ENCODE results near the gene RFX1.
"Not testable (repeated sequence)": the region's sequence is repeated elsewhere in the genome, so short reads cannot be mapped to it uniquely, and the experiment has no call there.

The RFX1 gene

DNA sequence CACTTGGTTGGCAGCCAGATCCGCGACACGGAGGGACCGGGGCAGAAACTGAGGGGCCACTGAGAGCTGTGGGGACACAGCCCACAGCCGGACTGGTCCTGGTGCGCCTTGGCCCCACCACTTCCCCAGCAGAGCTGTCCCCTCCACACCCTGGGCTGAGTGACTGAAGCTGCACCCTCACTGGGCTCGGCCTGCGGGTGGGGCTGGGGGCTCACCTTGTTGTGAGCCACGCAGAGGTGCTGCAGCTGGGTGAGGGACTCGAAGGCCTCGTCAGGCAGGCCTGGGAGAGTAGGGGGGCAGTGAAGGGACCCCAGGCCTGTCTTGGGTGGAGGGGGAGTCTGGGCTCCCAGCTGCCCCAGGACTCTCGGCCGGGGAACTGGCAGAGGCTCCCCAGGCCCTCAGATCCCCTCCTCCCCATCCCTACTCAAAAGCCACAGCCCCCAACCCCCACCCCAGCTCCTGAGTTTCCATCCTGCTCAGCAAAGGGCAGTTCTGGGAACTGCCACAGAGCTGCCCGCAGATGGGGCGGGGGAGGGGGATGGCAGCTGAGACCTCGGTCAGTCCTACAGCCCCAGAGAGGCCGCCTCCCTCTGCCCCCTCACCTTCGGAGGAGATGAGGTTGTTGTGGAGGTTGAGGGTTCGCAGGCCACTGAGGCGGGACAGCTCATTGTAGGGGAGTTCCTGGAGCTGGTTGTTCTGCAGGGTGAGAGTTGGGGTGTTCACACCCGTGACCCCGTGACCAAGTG is 70.2 kb downstream of the RFX1 start:
- no peak for DNase-seq (ENCODE audit: low read depth)

DNA sequence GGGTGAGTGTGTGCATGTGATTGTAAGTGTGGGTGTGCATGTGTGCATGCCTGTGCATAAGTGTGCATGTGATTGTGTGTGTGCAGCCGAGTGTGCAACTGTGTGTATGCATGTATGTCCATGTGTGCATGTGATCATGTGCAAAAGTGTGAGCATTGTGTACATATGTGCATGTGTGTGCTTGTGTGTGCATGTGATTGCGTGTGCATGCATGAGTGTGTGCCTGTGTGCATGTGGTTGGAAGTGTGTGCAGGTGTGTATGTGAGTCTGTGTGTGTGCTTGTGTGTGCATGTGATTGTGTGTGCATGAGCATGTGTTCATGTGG is 71.4 kb downstream of the RFX1 start:
- DNase-seq (ENCODE audit: low read depth), result no peak

DNA sequence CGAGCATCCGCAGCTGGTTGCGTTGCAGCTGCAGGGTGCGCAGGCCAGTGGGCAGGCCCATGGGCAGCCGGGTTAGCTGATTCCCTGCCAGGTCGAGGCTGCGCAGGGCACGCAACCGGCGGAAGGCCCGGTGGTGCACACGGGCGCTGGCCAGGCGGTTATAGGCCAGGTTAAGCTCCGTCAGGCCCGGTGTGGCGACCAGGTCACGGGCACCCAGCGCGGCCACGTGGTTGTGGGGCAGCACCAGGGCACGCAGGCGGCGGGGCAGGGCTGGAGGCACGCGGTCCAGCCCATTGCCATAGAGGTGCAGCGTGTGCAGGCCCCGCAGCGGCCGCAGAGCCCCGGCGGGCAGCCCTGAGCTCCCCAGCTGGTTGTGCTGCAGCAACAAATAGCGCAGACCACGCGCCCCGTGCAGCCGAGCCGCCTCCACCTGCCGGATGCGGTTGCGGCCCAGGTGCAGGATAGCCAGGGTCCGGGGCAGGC is 73.2 kb downstream of the RFX1 start:
- no peak for DNase-seq (ENCODE audit: low read depth)

DNA sequence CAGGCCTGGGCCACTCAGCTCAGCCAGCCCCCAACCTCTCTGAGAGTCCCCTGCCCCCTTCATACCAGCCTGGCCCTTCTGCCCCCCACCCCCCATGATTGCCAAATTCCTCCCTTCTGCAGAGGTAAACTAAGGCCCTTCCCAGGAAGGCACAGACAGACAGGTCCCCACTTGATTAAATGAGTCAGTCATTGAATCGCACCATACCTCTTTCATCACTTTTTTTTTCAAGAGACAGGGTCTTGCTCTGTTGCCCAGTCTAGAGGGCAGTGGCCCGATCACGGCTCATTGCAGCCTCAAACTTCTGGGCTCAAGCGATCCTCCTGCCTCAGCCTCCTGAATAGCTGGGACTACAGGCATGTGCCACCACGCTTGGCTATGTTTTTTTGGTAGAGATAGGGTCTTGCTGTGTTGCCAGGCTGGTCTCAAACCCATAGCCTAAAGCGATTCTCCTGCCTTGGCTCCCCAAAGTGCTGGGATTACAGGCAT is 73.9 kb downstream of the RFX1 start:
- no peak for DNase-seq (ENCODE audit: low read depth)

DNA sequence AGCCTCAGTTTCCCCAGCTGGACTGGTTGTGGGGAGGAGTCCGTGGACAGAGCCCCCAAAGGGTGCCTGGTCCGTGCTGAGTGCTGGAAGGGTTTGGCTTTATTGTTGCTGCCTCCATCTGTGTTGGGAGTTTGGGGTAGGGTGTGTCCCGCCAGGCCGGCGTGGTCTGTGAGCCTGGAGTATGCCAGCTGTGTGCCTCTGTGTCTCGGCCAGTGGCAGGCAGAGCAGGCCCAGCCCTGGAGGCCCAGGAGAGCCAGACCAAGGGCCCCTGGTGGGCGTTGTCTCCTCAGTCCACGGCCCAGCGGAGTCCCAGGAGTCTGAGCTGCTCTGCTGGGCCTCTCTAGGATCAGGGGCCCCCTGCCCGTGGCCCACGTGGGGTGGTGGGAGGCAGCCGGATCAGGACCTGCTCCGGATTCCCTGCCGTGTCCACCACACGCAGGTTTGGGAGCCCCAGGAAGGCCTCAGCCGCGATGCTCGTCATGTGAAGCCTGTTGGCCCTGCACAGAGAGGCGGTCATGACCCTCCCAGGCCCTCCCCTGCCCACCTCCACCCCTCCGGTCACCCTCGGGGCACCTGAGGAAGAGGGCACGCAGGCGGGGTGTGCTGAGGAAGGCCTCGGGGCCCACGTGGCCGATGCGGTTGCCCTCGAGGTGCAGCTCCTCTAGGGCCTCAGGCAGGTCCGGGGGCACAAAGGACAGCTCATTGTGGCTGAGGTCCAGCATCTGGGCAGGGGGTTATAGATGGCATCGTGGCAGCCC is 74.5 kb downstream of the RFX1 start:
- DNase-seq (ENCODE audit: low read depth), result no peak

DNA sequence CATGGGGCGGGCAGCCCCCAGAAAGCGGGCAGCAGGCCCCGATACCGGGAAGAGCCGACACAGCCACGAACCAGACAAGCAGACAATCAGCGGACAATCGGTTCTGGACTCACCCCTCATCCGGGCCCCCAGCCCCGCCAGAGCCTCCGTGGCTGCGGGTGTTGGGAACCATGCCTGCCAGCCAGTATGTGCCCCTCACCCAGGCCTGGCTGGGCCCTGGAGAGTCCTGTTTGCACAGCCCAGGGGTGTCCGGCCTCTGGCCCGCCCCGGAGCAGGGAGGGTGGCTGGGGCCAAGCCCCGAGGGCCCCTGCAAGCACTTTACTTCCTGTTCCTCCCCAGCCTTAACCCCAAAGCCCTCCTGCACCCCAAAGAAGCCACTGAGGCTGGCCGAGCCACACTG is 75.7 kb downstream of the RFX1 start:
- DNase-seq (ENCODE audit: low read depth), result no peak

DNA sequence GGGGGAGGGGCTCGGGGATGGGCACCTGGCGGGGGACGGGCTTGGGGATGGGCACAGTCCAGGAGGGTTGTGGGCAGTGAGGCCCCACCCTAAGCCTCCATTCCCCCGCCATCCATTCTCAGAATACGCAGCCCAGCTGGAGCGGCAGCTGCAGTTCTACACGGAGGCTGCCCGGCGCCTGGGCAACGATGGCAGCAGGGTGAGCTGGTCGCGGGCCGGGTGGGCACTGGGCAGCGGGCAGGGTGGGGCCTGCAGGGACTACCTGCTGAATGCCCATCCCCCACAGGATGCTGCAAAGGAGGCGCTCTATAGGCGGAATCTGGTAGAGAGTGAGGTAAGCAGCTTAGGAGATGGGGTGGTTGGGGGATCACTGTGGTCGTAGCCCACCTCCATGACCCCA is 76.2 kb downstream of the RFX1 start:
- DNase-seq (ENCODE audit: low read depth), result no peak

DNA sequence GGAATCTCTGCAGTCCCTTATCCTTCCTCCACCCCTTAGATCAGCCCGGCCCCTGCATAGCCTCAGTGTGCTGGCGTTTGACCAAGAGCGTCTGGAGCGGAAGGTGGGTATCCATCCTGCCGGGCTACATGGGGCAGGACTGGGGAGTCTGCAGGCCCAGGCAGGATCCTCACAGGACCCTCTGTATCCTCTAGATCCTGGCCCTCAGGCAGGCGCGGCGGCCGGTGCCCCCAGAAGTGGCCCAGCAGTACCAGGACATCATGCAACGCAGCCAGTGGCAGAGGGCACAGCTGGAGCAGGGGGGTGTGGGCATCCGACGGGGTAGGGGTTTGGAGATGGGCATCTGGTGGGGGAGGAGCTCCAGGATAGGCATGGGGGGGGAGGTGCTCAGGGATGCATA is 76.8 kb downstream of the RFX1 start:
- no peak for DNase-seq (ENCODE audit: low read depth)

DNA sequence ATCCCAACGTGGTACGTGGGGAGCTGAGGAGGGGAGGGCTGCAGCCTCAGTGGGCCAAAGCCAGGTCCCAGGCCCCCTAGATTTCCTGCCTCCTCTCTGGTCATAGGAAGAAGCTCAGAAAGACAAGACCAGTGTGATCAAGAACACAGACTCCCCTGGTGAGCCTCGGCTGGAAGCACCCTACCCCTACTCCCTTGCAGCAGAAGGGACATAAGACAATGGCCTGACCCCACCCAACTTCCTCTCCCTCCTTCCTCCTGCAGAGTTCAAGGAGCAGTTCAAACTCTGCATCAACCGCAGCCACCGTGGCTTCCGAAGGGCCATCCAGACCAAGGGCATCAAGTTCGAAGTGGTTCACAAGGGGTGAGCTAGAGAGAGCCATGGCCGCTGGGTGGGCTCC is 79.4 kb downstream of the RFX1 start:
- no peak for DNase-seq (ENCODE audit: low read depth)

DNA sequence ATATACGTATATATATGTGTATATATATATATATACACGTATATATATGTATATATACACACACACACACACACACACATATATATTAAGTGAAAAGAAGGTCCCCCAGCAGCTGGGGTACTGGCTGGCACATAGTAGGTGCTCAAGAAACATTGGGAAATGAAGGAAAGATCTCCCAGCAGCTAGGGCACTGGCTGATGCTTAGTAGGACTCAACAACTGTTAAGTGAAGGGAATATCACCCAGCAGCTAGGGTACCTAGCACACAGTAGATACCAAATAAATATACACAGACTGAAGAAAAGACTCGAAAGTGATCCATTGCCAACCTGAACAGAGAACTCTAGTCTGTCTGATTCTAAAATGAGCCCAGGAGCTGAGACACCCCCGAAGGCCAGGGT is 80.1 kb downstream of the RFX1 start:
- DNase-seq (ENCODE audit: low read depth), result no peak

DNA sequence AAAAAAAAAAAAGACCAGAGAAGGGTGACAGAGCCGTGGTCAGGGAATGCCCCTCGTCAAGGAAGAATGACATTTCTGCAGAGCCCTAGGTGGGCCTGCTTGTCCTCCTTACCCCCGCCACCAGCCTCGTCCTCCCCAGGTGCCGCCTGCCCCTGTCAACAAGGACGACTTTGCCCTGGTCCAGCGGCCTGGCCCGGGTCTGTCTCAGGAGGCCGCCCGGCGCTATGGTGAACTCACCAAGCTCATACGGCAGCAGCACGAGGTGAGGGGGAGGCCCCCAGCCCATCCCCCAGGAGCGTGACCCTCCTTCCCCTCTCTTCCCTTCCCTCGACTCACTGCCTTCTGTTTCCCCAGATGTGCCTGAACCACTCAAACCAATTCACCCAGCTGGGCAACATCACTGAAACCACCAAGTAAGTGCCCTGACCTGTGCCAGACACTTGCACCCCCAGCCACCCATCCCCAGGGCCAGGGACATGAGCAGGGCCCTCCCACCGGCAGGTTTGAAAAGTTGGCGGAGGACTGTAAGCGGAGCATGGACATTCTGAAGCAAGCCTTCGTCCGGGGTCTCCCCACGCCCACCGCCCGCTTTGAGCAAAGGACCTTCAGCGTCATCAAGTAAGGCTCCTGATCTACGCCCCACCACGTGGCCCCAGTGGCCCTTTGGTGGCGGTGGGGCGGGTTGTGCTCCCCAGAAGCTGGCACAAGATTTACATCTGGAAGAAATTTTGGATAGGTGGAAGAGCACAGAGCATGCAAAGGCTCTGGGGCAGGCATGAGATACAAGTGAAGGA is 82.7 kb downstream of the RFX1 start:
- DNase-seq (ENCODE audit: low read depth), result no peak

DNA sequence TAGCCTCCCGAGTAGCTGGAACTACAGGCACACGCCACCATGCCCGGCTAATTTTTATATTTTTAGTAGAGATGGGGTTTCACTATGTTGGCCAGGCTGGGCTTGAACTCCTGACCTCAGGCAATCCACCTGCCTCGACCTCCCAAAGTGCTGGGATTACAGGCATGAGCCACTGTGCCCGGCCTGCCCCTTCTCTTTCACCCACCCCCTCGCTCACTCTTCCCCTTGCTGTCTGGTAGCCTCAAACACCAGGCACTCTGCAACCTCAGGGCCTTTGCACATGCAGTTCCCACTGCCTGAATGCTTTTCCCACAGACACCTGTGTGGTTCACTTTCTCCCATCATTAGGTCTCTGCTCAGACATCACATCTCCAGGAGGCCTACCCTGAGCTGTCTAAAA is 84.0 kb downstream of the RFX1 start:
- not testable (repeated sequence) for DNase-seq (ENCODE audit: low read depth)

DNA sequence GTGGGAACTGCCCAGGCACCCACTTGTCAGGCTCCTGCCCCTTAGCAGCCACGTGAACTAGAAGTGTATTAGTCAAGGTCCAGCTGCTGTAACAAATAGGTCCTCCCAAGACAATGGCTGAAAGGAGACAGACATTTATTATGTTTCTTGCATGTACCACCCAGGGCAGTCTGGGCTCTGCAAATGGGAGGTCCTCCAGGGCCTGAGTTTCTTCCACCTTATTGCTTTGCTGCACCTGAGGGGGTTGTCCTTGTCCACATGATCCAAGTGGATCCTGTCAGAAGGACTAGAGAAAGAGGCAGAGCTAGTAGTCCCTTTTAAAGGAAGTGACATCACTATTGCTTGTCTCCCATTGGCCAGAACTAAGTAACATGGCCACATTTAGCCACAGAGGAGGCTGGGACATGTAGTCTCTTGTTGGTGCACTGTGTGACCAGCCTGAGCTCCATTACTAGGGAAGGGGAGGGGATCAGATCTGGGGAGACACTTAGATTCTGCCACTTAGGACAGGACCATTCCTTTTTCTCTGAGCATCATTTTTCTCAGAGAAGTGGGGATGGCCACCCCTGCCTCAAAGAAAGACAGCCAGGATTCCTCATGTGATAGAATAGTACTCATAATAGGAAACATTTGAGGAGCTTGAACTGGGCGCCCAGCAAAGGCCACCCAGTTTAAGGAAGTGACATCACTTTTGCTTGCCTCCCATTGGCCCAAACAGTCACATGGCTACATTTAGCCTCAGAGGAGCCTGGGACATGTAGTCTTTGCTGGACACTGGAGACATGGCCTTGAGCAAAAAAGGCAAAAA is 85.0 kb downstream of the RFX1 start:
- no peak for DNase-seq (ENCODE audit: low read depth)

DNA sequence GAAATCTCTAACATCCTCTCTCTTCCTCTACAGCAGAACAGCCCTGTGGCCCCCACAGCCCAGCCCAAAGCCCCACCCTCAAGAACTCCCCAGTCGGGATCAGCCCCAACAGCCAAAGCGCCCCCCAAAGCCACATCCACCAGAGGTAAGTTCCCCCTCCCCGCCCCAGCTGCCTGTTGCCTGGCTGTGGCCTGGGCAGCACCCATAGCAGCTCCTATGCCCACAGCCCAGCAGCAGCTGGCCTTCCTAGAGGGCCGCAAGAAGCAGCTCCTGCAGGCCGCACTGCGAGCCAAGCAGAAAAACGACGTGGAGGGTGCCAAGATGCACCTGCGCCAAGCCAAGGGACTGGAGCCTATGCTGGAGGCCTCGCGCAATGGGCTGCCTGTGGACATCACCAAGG is 85.6 kb downstream of the RFX1 start:
- DNase-seq (ENCODE audit: low read depth), result no peak

DNA sequence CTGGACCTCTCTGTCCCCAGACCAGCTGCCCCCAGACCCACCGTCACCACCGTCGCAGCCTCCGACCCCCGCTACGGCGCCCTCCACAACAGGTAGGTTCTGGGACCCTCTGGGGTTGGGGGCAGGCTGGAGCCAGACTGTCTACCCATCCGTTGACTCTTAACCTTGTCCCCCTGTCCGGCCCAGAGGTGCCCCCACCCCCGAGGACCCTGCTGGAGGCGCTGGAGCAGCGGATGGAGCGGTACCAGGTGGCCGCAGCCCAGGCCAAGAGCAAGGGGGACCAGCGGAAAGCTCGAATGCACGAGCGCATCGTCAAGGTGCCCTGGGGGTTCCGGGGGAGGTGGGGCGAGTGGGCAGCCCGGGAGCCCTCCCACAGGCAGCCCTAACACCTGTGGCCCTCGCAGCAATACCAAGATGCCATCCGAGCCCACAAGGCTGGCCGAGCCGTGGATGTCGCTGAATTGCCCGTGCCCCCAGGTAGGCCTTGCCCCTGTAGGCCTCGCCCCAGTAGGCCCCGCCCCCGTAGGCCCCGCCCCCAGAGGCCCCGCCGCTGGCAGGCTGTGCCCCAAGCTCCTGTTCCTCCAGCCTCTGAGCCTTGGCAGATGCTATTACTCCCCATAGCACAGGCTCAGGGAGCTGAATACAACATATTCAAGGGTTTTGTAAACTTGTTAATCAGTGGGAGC is 87.3 kb downstream of the RFX1 start:
- no peak for DNase-seq (ENCODE audit: low read depth)

DNA sequence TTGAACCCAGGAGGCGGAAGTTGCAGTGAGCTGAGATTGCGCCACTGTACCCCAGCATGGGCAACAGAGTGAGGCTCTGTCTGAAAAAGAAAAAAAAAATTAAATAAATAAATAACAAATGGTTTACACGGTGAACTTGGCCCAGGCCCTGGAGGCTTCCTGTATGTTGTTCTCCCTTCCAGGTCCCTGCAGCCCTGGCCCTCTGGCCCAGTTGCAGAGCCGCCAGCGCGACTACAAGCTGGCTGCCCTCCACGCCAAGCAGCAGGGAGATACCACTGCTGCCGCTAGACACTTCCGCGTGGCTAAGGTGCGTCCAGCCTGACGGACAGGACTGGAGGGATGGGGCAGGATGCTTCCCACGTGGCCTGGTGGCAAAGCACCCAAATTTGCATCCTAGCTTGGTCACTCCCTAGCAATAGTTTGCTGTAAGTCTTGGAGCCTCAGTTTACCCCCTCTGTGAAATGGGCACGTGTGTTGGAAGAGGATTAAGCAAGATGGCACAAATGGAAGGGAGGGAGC is 88.2 kb downstream of the RFX1 start:
- DNase-seq (ENCODE audit: low read depth), result no peak

DNA sequence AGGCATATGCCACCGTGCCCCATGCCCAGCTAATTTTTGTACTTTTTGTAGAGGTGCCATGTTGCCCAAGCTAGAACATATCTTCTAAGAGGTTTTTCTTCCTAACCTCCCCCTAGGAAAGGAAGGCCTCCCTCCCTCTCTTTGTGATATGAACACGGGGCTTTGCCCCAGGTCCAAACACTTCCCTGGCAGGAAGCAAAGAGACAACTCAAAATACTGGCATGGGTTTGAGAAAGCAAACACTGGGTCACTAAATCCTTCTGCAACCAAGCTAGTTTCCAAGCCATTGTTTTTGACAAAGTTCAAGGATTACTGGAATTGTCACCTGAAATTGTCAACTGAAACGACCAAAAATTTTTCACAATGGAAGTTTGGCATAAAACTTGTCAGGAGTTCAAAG is 91.3 kb downstream of the RFX1 start:
- DNase-seq (ENCODE audit: low read depth), result no peak

DNA sequence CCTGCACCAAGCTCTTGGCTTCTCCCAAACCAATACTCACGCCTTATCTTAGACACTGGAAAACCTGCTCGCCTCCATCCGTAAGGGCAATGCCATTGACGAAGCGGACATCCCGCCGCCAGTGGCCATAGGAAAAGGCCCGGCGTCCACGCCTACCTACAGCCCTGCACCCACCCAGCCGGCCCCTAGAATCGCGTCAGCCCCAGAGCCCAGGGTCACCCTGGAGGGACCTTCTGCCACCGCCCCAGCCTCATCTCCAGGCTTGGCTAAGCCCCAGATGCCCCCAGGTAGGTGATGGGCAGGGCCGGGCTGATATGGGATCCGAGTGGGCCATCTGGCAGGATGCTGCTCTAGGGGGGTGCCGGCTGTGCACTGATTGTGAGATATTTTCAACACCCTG is 92.8 kb downstream of the RFX1 start:
- no peak for DNase-seq (ENCODE audit: low read depth)

All from activated gamma-delta T cell treated with anti-CD3 and anti-CD28 coated beads, Interleukin-2, amount 50 U/mL, for 16 hours (primary cell).